GM18505 (cell line): ENCODE measurements around the gene APOBEC3F.

ENCODE experiments used
- ATAC-seq: cut with Tn5 transposase; IDR thresholded peaks from one replicate; pipeline ENCODE4 v1.9.1; 2021; ENCODE audit not compliant: unreplicated experiment
- POLR2A ChIP-seq: IDR thresholded peaks from 4 replicates; pipeline ENCODE4 v1.6.1; 2011; ENCODE audit warnings: borderline replicate concordance; ENCODE audit not compliant: insufficient read depth, insufficient read length; ENCODE audit errors: extremely low read depth

The APOBEC3F gene

GRCh38 chr22:39087098-39087497 is 46.4 kb downstream of the APOBEC3F start:
- TF ChIP-seq POLR2A: no peak
- no peak for ATAC-seq

DNA sequence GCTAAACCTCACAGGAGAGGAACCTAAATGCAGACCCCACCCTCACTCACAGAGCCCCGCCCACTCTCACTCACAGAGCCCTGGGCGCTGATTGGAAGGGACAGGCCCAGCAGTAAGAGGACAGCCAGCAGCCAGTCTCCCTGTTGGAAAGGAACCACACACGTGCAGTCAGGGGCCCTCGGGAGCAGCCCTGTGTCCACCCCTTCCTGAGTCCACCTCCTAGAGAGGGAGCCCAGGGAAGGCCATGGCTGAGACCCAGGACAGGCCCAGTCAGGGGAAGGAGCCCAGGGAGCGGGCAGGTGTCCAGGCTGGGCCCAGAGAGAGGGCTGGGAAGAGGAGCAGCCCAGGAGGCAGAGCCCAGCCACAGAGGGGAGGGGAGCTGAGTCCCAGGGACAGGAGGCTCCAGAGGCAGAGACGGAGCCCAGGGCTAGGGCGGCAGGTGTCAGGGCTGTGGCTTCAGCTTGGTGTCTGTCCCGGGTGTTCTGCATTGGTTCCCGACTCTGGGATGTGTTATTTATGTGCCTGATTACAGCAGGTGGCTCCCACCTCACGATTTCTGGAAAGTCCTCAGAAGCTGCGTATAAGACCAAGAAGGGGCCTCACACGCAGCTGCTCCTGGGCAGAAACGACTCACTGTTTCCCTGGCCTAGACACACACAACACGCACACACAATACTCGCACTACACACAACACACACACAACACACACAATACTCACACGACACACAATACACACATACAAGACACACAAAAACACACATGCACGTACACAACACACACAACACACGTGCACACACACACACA is 47.4 kb downstream of the APOBEC3F start:
- no peak for TF ChIP-seq POLR2A
- ATAC-seq: no peak

DNA sequence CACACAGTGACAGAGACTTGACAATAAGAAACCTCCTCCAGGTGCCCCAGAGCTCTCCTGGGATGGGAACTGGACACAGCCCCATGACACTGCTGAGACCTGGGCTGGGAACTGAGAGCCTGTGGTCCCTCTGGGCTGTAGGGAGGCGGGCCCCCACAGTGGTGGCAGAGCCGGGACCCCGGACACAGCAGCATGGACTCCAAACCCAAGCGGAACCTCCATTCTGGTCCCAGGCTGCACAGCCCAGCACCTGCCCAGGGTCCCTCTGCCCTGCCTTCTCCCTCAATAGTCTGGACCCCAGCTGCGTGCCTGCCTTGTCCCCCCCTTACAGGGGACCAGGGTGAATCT is 48.0 kb downstream of the APOBEC3F start:
- ATAC-seq: no peak
- no peak for TF ChIP-seq POLR2A

DNA sequence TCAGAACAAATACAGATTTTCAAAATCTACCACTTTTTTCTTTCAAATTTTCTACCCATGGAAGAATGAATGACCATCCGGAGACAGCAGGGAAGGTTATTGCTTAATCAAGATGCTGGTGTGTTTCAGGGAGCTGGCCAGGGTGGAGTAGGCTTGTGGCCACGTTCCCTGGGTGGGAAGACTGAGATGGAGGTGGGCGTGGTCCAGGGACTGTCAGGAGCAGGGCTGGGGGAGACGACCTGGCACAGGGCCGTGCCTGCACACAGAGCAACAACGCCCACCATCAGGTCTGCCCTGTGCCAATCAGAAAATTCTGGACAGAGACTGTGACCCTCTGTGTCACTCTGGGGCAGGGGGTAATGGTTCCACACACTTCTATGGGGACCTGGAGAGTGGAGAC is 49.3 kb downstream of the APOBEC3F start:
- no peak for ATAC-seq
- no peak for TF ChIP-seq POLR2A

GRCh38 chr22:39090426-39091064 is 49.9 kb downstream of the APOBEC3F start:
- TF ChIP-seq POLR2A: no peak
- ATAC-seq: no peak

DNA sequence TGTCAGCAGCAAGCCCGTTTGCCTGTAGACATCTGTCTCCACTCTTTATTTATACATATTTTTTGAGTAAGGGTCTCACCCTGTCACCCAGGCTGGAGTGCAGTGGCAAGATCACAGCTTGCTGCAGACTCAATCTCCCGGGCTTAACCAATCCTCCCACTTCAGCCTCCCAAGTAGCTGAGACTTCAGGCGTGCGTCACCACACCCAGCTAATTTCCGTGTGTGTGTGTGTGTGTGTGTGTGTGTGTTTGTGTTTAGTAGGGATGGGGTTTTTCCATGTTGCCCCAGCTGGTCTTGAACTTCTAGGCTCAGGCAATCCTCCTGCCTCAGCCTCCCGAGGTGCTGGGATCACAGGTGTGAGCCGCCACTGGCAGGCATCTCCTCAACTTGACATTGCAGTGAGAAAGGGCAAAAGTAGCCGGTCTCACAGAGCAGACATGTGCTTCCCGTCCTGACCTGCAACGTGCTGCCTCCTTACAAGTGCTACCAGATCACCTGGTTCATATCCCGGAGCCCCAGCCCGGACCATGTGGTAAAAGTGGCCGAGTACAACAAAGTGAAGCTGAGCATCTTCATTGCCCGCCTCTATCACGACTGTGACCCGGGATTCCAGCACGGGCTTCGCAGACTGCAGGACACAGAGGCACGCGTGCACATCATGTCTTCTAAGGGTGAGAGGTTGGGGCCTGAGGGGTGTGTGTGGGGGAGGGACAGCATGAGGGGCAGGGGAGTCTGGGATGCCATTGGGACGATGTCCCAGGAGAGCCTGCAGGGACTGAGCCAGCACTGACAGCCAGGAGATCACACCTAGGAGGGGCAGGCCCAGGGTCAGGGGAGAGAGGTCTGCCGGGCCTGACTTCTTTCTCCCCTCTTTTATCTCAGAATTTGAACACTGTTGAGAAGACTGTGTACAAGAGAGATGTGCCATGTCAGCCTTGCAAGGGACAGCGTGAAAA is 50.7 kb downstream of the APOBEC3F start:
- TF ChIP-seq POLR2A: no peak
- no peak for ATAC-seq

- no peak for TF ChIP-seq POLR2A
- ATAC-seq: no peak
Measured at GRCh38 chr22:39092111-39092862, 51.6 kb downstream of the APOBEC3F start.

DNA sequence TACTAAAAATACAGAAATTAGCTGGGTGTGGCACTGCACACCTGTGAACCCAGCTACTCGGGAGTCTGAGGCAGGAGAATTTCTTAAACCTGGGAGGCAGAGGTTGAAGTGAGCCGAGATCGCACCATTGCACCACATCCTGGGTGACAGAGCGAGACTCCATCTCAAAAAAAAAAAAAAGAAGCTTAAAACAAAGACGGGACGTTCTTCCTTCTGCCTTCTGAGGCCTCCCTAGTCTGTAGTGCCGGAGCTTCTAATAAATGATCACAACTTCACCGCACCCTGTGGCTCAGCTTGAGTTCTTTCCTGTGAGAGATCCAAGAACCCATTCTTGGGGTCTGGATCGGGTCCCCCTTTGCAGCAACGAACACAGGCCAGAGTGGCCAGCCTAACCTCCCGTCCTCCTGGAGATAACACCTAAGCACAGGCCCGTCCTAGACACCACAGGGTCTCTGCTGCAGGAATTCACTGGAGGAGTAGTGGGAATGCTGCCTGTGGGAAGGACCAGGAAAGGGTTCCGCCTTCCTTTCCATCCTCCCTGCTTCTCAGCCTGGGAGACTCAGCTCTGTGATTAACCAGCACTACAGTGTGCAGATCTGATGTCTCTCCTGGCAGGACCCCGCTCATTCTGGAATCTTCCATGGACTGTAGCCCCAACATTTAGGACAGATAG is 54.2 kb downstream of the APOBEC3F start:
- TF ChIP-seq POLR2A: no peak
- no peak for ATAC-seq

- ATAC-seq: no peak
- TF ChIP-seq POLR2A: no peak
Measured at GRCh38 chr22:39095971-39096370, 55.3 kb downstream of the APOBEC3F start.

DNA sequence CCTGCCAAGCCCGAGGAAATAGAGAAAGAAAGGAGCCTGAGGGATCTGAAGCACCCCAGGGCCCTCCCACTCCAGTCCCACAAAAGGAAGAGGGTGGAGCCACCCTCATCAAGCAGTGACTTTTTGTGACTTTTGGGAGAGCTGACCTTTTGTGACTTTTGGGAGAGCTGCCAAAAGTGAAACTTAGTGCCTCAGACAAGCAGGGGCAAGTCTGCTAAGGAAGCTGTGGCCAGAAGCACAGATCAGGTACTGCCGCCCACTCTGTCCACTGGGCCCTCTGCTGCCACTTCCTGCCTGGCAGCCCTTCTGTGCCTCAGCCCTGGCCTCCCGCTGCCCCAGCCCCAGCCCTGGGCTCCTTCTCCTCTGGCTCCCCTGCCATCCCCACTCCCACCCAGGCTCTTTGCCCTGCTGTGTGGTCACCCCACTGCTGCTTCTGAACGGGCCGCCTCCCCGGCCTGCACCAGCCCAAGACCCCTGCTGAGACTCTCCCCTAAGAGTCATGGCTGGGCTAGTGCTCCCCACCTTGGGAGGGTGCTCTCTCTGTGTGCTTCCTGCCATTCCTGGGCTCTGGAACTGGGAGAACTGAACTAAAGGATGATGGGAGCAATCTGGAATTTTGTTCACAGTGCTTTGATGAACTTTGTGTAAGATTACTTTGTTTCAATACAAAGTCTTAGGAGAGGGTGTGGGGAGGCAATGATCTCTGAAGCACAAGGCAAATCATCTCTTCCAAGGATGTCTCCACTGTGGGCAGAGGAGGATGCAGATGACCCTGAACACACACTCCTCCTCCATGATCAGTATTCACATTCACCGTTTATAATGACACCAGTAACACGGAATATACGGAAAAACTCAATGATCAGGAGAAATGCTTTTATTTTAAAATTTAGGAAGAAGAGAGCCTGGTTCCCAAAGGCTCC is 56.7 kb downstream of the APOBEC3F start, which contains the start of gene APOBEC3H:
APOBEC3H (plus strand) TSS at position 147 of the 923 bp plus-strand sequence. CDS start 3,035 bp downstream, outside the sequence.
- ATAC-seq: no peak
- no peak for TF ChIP-seq POLR2A

GRCh38 chr22:39098026-39098425 is 57.4 kb downstream of the APOBEC3F start:
- TF ChIP-seq POLR2A: no peak
- no peak for ATAC-seq

DNA sequence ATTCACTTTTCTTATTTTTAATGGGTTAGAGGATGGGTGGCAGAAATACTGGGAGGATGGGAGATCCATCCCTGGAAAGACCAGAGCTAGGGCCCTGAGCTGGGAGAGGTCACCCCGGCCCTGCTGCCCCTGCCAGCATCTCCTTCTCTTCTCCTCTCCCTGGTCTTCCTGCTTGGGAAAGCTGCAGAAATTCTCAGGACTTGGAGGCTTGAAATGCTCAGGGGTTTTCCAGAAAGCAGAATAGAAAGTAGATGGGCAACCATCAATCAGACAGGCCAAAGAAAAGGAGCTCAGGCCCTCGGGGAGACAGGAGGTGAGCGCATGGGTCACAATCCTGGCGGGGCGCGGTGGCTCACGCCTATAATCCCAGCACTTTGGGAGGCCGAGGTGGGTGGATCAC is 57.9 kb downstream of the APOBEC3F start:
- no peak for ATAC-seq
- TF ChIP-seq POLR2A: no peak

DNA sequence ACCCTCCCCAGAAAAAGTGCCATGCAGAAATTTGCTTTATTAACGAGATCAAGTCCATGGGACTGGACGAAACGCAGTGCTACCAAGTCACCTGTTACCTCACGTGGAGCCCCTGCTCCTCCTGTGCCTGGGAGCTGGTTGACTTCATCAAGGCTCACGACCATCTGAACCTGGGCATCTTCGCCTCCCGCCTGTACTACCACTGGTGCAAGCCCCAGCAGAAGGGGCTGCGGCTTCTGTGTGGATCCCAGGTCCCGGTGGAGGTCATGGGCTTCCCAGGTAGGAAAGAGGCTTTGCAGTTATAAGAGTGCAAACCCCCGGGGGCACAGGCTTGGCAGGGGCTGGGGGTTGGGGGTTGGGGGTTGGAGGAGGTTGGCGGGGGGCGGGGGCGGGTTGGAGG is 60.6 kb downstream of the APOBEC3F start:
- ATAC-seq: no peak
- TF ChIP-seq POLR2A: no peak
